ENCODE measurements around the gene MYO5A.

The MYO5A gene

GRCh38 chr15:52331490-52332240, 197.0 kb downstream of the MYO5A start:
- peak in 2 of 3 experiments; percentile 28 to 31 for TF ChIP-seq CTCF (IDR thresholded peaks at IDR 0.05; ENCODE audit: unreplicated experiment in 3 of 3)
- Mint-ChIP-seq H3K27me3 (ENCODE audit: low read depth) (no peaks in the 10 kb centered on the region), H3K4me1 (peaks cover under 1% of the 10 kb centered on the region), H3K4me3 (no peak overlapping the region), H3K36me3 (ENCODE audit: low read depth) (no peaks in the 10 kb centered on the region), H3K27ac (no peak overlapping the region), H3K9me3 (no peaks in the 10 kb centered on the region)

GRCh38 chr15:52329987-52330386, 198.7 kb downstream of the MYO5A start:
- Mint-ChIP-seq H3K36me3 (ENCODE audit: low read depth) (no peaks in the 10 kb centered on the region), H3K27me3 (ENCODE audit: low read depth) (no peaks in the 10 kb centered on the region), H3K4me1 (no peaks in the 10 kb centered on the region), H3K4me3 (no peak overlapping the region), H3K9me3 (no peaks in the 10 kb centered on the region), H3K27ac (no peak overlapping the region)
- TF ChIP-seq CTCF (IDR thresholded peaks at IDR 0.05; ENCODE audit: unreplicated experiment in 3 of 3) = no peak

GRCh38 chr15:52329150-52329549, 199.5 kb downstream of the MYO5A start:
- no peak overlapping the region for H3K27ac Mint-ChIP-seq
- no peaks in the 10 kb centered on the region for H3K9me3 Mint-ChIP-seq
- no peak overlapping the region for H3K4me3 Mint-ChIP-seq
- no peaks in the 10 kb centered on the region for H3K27me3 Mint-ChIP-seq (ENCODE audit: low read depth)
- no peaks in the 10 kb centered on the region for H3K36me3 Mint-ChIP-seq (ENCODE audit: low read depth)
- no peak for TF ChIP-seq CTCF (IDR thresholded peaks at IDR 0.05; ENCODE audit: unreplicated experiment in 3 of 3)
- H3K4me1 Mint-ChIP-seq = no peaks in the 10 kb centered on the region

GRCh38 chr15:52328680-52329079, 200.0 kb downstream of the MYO5A start:
- no peak overlapping the region for H3K27ac Mint-ChIP-seq
- H3K4me1 Mint-ChIP-seq = no peaks in the 10 kb centered on the region
- no peaks in the 10 kb centered on the region for H3K9me3 Mint-ChIP-seq
- H3K27me3 Mint-ChIP-seq (ENCODE audit: low read depth) = no peaks in the 10 kb centered on the region
- H3K36me3 Mint-ChIP-seq (ENCODE audit: low read depth) = no peaks in the 10 kb centered on the region
- no peak overlapping the region for H3K4me3 Mint-ChIP-seq
- no peak for TF ChIP-seq CTCF (IDR thresholded peaks at IDR 0.05; ENCODE audit: unreplicated experiment in 3 of 3)

GRCh38 chr15:52326756-52327155, 201.9 kb downstream of the MYO5A start:
- no peaks in the 10 kb centered on the region for H3K4me1 Mint-ChIP-seq
- no peak overlapping the region for H3K4me3 Mint-ChIP-seq
- H3K27ac Mint-ChIP-seq = no peak overlapping the region
- TF ChIP-seq CTCF (IDR thresholded peaks at IDR 0.05; ENCODE audit: unreplicated experiment in 3 of 3) = no peak
- no peaks in the 10 kb centered on the region for H3K36me3 Mint-ChIP-seq (ENCODE audit: low read depth)
- H3K9me3 Mint-ChIP-seq = no peaks in the 10 kb centered on the region
- H3K27me3 Mint-ChIP-seq (ENCODE audit: low read depth) = no peaks in the 10 kb centered on the region

- no peak overlapping the region for H3K4me3 Mint-ChIP-seq
- no peaks in the 10 kb centered on the region for H3K27me3 Mint-ChIP-seq (ENCODE audit: low read depth)
- H3K9me3 Mint-ChIP-seq = no peaks in the 10 kb centered on the region
- H3K27ac Mint-ChIP-seq = no peak overlapping the region
- no peak for TF ChIP-seq CTCF (IDR thresholded peaks at IDR 0.05; ENCODE audit: unreplicated experiment in 3 of 3)
- H3K4me1 Mint-ChIP-seq = no peaks in the 10 kb centered on the region
- peaks cover 1% of the 10 kb centered on the region for H3K36me3 Mint-ChIP-seq (ENCODE audit: low read depth)
Observed at GRCh38 chr15:52324109-52324508, 204.6 kb downstream of the MYO5A start.

Data from nephron (organoid).